ENCODE data around the gene CD55.

CD55 gene

GRCh38 chr1:207291723-207292122 is 29.8 kb upstream of the CD55 start:
- no peak overlapping the region for H3K4me3 ChIP-seq (ENCODE audit: low read length)
- TF ChIP-seq CTCF (conservative IDR thresholded peaks at IDR 0.05; ENCODE audit: low read length): no peak
- DNase-seq (ENCODE audit: low read depth): no peak

DNA sequence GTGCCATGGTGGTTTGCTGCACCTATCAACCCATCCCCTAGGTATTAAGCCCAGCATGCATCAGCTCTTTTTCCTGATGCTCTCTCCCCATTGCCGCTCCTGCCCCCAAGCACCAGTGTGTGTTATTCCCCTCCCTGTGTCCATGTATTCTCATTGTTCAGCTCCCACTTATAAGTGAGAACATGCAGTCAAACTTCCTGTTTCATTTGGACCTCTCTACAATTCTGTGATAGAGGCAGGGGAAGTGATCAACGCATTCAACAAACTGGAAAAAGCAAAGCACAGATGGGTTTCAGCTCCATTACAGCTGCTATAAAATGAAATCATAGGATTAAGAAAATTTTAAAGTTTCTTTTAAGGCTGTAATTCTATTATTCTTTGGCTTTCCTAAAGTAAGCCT is 23.3 kb upstream of the CD55 start:
- TF ChIP-seq CTCF (conservative IDR thresholded peaks at IDR 0.05; ENCODE audit: low read length): no peak
- no peak for DNase-seq (ENCODE audit: low read depth)
- no peak overlapping the region for H3K4me3 ChIP-seq (ENCODE audit: low read length)

- peak overlapping the region; percentile 8 for H3K4me3 ChIP-seq (ENCODE audit: low read length)
- peak; percentile 68 for DNase-seq (ENCODE audit: low read depth)
- no peak for TF ChIP-seq CTCF (conservative IDR thresholded peaks at IDR 0.05; ENCODE audit: low read length)
Measured at GRCh38 chr1:207298636-207299398, 22.7 kb upstream of the CD55 start.

- no peak for TF ChIP-seq CTCF (conservative IDR thresholded peaks at IDR 0.05; ENCODE audit: low read length)
- H3K4me3 ChIP-seq (ENCODE audit: low read length): no peak overlapping the region
- DNase-seq (ENCODE audit: low read depth): no peak
Measured at GRCh38 chr1:207300970-207301369, 20.5 kb upstream of the CD55 start.

- H3K4me3 ChIP-seq (ENCODE audit: low read length): no peak overlapping the region
- no peak for DNase-seq (ENCODE audit: low read depth)
- no peak for TF ChIP-seq CTCF (conservative IDR thresholded peaks at IDR 0.05; ENCODE audit: low read length)
Measured at GRCh38 chr1:207302618-207303393, 18.7 kb upstream of the CD55 start.

DNA sequence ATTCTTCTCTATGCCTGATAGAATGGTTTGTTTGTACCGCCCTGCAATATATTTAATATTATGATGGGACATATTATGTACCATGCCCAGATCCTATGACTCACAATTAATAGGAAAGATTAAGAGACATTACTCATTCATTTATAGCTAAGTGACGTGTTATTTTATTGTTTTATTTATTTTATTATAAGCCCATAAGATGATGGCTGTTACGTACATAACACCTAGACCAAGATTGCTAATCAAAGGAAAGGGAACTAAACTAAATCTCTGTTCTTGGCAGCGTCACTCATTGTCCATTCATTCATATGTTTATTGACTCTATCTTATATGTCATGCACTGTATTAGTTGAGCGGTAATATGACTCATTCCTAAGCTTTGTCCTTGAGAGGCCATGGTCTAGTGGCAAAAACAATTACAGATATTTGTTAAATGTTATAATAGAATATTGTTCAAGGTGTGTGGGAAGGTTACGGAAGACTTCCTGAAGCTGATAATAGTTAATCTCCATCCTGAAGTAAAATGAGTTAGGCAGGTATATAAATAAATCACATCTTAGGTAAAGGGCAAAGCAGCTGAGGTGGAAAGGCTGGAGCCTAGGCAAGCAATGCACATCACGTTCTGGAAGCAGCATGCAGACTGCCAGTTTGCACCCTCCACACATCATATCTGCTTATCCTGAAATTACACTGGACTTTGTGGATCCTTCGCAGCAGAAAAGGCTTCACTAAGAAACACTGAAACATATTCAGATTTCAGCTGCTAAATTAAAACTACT is 16.6 kb upstream of the CD55 start:
- no peak for TF ChIP-seq CTCF (conservative IDR thresholded peaks at IDR 0.05; ENCODE audit: low read length)

More for the DNA sequence above, 16.6 kb upstream of the CD55 start:
- no peak overlapping the region for H3K4me3 ChIP-seq (ENCODE audit: low read length)
- DNase-seq (ENCODE audit: low read depth): no peak
